HepG2 (cell line): ENCODE data around the gene CD7. TPM values are rescaled to one million over a fixed set of nuclear protein-coding genes. Genes with fewer than 3 reads are reported as not detected.
A peak's percentile ranks its signal among the peaks of the same experiment; 100 is the strongest.

ENCODE experiments used
- RBM22 ChIP-seq: fragments of 200-400 bp; formaldehyde crosslinking; optimal IDR thresholded peaks from 2 replicates; pipeline ENCODE3; 2017; ENCODE audit warnings: mild to moderate bottlenecking, low read length, moderate library complexity
- ZFY ChIP-seq: sonication (generic); formaldehyde crosslinking; IDR thresholded peaks from 2 replicates; pipeline ENCODE4 v1.4.0; 2020; ENCODE audit warnings: missing genetic modification reagents
- ZNF235 ChIP-seq: sonication (generic); formaldehyde crosslinking; IDR thresholded peaks from 2 replicates; pipeline ENCODE4 v1.8.1; 2023; ENCODE audit warnings: mild to moderate bottlenecking, missing genetic modification reagents, borderline replicate concordance
- ZNF441 ChIP-seq: sonication (generic); formaldehyde crosslinking; IDR thresholded peaks from 2 replicates; pipeline ENCODE4 v1.7.0; 2021; ENCODE audit warnings: missing genetic modification reagents, borderline replicate concordance
- ZNF788 ChIP-seq: sonication (generic); formaldehyde crosslinking; IDR thresholded peaks from 2 replicates; pipeline ENCODE4 v1.5.0; 2020; ENCODE audit warnings: mild to moderate bottlenecking, missing genetic modification reagents, borderline replicate concordance
- polyA plus RNA-seq, 8 experiments: library from polyadenylated mRNA; depleted of rRNA in 3 of 8; stranded (reverse) in 7 of 8; unstranded in 1 of 8; fragments of >200 nt; fragmentation: Illumina TruSeq in 4 of 8; extraction: Trizol in 4 of 8; gene quantifications; 2 replicates each; pipeline versions ENCODE4 v1.2.1 to v1.2.3, GENCODE V29; 2011 to 2016; ENCODE audit warnings: low read depth in 4 of 8, missing spikeins in 1 of 8, mixed read lengths in 1 of 8; ENCODE audit not compliant: insufficient read depth in 1 of 8
- total RNA-seq, 5 experiments: library from RNA; depleted of rRNA; stranded (reverse); fragments of >200 nt; fragmentation: Illumina TruSeq; extraction: Trizol; gene quantifications; 2 replicates each; pipeline ENCODE4 v1.2.3, GENCODE V29; 2016; ENCODE audit warnings: low read depth in 1 of 5
- TF ChIP-seq, protein P1 (sequence below): sonication (generic); formaldehyde crosslinking; IDR thresholded peaks from 2 replicates; pipeline ENCODE4 v1.5.0; 2020; ENCODE audit warnings: mild to moderate bottlenecking, missing genetic modification reagents
- TF ChIP-seq, protein P2 (sequence below): sonication (generic); formaldehyde crosslinking; IDR thresholded peaks from 2 replicates; pipeline ENCODE4 v1.5.0; 2020; ENCODE audit warnings: mild to moderate bottlenecking, low read depth, missing genetic modification reagents, borderline replicate concordance
- TF ChIP-seq, protein P3 (sequence below): IDR thresholded peaks from 2 replicates; pipeline ENCODE4 v1.4.0; 2020; ENCODE audit warnings: mild to moderate bottlenecking, missing genetic modification reagents
- TF ChIP-seq, protein P4 (sequence below): sonication (generic); formaldehyde crosslinking; IDR thresholded peaks from 2 replicates; pipeline ENCODE4 v1.4.0; 2020; ENCODE audit warnings: missing genetic modification reagents, borderline replicate concordance
- TF ChIP-seq, protein P5 (sequence below): sonication (generic); formaldehyde crosslinking; IDR thresholded peaks from 2 replicates; pipeline ENCODE4 v1.4.0; 2020; ENCODE audit warnings: mild to moderate bottlenecking, missing genetic modification reagents
- TF ChIP-seq, protein P6 (sequence below): sonication (generic); formaldehyde crosslinking; IDR thresholded peaks from 2 replicates; pipeline ENCODE4 v1.9.0; 2022; ENCODE audit warnings: missing genetic modification reagents, mild to moderate bottlenecking, borderline replicate concordance

The CD7 gene
- total and polyA plus RNA-seq, 2 of the 13 experiments (the other 11 are each of a cell fraction or from before 2014, with no cell fraction given) = 67.6 to 76.4 TPM

DNA sequence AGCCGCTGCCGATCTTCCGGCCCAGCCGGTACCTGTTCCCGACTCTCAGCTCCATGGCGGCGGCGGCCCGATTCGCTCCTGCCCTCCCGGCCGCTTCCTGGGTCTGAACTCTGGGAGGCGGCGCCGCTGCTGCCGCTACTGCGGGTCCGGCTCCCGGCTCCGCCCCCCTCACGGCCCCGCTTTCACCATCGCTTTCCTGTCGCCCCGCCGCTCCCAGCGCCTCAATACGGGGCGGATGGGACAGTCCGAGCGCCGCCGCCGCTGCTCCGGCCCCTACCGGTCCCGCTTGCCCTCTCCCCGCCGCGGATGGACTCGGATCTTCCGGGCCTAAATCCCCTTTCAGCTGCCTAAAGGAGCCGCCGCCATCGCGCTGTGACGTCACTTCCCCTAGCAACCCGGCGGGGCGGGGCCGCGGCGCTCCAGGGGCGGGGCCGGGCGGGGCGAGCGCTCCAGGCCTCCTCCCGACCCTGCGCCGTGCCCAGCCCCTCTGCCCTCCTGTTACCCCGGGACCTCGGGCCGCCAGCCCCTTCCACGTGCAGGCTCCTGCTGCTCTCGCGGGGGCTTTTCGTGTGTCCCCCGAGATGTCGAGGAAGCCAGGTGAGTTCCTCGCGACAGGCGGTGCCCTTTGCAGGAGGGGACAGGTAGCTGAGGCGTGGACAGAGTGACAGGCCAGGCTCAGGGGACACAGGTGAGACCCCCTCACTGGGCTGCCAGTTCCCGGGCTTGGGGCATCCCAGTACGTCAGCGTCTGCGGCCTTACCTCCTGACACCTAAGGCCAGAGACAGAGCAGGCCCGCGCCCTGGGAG lies 43.9 kb downstream of the CD7 start, which contains the start of gene CSNK1D (continued):
- TF ChIP-seq, protein P1, sequence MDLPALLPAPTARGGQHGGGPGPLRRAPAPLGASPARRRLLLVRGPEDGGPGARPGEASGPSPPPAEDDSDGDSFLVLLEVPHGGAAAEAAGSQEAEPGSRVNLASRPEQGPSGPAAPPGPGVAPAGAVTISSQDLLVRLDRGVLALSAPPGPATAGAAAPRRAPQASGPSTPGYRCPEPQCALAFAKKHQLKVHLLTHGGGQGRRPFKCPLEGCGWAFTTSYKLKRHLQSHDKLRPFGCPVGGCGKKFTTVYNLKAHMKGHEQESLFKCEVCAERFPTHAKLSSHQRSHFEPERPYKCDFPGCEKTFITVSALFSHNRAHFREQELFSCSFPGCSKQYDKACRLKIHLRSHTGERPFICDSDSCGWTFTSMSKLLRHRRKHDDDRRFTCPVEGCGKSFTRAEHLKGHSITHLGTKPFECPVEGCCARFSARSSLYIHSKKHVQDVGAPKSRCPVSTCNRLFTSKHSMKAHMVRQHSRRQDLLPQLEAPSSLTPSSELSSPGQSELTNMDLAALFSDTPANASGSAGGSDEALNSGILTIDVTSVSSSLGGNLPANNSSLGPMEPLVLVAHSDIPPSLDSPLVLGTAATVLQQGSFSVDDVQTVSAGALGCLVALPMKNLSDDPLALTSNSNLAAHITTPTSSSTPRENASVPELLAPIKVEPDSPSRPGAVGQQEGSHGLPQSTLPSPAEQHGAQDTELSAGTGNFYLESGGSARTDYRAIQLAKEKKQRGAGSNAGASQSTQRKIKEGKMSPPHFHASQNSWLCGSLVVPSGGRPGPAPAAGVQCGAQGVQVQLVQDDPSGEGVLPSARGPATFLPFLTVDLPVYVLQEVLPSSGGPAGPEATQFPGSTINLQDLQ = no peak
- TF ChIP-seq, protein P2, sequence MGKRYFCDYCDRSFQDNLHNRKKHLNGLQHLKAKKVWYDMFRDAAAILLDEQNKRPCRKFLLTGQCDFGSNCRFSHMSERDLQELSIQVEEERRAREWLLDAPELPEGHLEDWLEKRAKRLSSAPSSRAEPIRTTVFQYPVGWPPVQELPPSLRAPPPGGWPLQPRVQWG (CRISPR knock-in tag) = no peak
- TF ChIP-seq RBM22 (peak; percentile 52), ZNF441 (peak; percentile 80; the same call in 1 of the 2 replicates), ZFY (peak; percentile 98), ZNF788 (CRISPR knock-in tag) (peak; percentile 88; the same call in 1 of the 2 replicates), ZNF235 (CRISPR knock-in tag) (peak; percentile 86)
- TF ChIP-seq, protein P3, sequence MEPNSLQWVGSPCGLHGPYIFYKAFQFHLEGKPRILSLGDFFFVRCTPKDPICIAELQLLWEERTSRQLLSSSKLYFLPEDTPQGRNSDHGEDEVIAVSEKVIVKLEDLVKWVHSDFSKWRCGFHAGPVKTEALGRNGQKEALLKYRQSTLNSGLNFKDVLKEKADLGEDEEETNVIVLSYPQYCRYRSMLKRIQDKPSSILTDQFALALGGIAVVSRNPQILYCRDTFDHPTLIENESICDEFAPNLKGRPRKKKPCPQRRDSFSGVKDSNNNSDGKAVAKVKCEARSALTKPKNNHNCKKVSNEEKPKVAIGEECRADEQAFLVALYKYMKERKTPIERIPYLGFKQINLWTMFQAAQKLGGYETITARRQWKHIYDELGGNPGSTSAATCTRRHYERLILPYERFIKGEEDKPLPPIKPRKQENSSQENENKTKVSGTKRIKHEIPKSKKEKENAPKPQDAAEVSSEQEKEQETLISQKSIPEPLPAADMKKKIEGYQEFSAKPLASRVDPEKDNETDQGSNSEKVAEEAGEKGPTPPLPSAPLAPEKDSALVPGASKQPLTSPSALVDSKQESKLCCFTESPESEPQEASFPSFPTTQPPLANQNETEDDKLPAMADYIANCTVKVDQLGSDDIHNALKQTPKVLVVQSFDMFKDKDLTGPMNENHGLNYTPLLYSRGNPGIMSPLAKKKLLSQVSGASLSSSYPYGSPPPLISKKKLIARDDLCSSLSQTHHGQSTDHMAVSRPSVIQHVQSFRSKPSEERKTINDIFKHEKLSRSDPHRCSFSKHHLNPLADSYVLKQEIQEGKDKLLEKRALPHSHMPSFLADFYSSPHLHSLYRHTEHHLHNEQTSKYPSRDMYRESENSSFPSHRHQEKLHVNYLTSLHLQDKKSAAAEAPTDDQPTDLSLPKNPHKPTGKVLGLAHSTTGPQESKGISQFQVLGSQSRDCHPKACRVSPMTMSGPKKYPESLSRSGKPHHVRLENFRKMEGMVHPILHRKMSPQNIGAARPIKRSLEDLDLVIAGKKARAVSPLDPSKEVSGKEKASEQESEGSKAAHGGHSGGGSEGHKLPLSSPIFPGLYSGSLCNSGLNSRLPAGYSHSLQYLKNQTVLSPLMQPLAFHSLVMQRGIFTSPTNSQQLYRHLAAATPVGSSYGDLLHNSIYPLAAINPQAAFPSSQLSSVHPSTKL = peak; percentile 71
- TF ChIP-seq, protein P4, sequence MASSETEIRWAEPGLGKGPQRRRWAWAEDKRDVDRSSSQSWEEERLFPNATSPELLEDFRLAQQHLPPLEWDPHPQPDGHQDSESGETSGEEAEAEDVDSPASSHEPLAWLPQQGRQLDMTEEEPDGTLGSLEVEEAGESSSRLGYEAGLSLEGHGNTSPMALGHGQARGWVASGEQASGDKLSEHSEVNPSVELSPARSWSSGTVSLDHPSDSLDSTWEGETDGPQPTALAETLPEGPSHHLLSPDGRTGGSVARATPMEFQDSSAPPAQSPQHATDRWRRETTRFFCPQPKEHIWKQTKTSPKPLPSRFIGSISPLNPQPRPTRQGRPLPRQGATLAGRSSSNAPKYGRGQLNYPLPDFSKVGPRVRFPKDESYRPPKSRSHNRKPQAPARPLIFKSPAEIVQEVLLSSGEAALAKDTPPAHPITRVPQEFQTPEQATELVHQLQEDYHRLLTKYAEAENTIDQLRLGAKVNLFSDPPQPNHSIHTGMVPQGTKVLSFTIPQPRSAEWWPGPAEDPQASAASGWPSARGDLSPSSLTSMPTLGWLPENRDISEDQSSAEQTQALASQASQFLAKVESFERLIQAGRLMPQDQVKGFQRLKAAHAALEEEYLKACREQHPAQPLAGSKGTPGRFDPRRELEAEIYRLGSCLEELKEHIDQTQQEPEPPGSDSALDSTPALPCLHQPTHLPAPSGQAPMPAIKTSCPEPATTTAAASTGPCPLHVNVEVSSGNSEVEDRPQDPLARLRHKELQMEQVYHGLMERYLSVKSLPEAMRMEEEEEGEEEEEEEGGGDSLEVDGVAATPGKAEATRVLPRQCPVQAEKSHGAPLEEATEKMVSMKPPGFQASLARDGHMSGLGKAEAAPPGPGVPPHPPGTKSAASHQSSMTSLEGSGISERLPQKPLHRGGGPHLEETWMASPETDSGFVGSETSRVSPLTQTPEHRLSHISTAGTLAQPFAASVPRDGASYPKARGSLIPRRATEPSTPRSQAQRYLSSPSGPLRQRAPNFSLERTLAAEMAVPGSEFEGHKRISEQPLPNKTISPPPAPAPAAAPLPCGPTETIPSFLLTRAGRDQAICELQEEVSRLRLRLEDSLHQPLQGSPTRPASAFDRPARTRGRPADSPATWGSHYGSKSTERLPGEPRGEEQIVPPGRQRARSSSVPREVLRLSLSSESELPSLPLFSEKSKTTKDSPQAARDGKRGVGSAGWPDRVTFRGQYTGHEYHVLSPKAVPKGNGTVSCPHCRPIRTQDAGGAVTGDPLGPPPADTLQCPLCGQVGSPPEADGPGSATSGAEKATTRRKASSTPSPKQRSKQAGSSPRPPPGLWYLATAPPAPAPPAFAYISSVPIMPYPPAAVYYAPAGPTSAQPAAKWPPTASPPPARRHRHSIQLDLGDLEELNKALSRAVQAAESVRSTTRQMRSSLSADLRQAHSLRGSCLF (CRISPR knock-in tag) = no peak
- TF ChIP-seq, protein P5, sequence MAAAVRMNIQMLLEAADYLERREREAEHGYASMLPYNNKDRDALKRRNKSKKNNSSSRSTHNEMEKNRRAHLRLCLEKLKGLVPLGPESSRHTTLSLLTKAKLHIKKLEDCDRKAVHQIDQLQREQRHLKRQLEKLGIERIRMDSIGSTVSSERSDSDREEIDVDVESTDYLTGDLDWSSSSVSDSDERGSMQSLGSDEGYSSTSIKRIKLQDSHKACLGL = peak; percentile 86
- TF ChIP-seq, protein P6, sequence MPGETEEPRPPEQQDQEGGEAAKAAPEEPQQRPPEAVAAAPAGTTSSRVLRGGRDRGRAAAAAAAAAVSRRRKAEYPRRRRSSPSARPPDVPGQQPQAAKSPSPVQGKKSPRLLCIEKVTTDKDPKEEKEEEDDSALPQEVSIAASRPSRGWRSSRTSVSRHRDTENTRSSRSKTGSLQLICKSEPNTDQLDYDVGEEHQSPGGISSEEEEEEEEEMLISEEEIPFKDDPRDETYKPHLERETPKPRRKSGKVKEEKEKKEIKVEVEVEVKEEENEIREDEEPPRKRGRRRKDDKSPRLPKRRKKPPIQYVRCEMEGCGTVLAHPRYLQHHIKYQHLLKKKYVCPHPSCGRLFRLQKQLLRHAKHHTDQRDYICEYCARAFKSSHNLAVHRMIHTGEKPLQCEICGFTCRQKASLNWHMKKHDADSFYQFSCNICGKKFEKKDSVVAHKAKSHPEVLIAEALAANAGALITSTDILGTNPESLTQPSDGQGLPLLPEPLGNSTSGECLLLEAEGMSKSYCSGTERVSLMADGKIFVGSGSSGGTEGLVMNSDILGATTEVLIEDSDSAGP (CRISPR knock-in tag) = peak; percentile 94
